K562 (cell line): ENCODE results near the gene CDKN2B. TPM values are rescaled to one million over a fixed set of nuclear protein-coding genes. Genes with fewer than 3 reads are reported as not detected.

ENCODE experiments used
- ATAC-seq: fragments of 200-7000 bp; cut with Tn5 transposase; 3 replicates; pipeline ENCODE4 v1.9.1; 2020; ENCODE audit warnings: moderate library complexity
- BruUV-seq: library from RNA; stranded (reverse); fragments of 400-500 nt; replicated peaks from 2 replicates; lab custom pipeline; 2021; lab: Mats Ljungman, UMichigan
- CTCF ChIA-PET: fragments of 300-600 bp; formaldehyde crosslinking; extraction: SDS; loops from one replicate; lab custom pipeline; 2021; ENCODE audit warnings: low intra/inter-chr PET ratio; lab: Yijun Ruan, JAX
- POLR2A ChIA-PET: fragments of 300-600, 350-650 bp; sonication (Branson Sonifier 250); formaldehyde crosslinking; extraction: SDS; loops from one replicate; lab custom pipeline; 2021; ENCODE audit warnings: antibody characterized with exemption, inconsistent platforms; lab: Yijun Ruan, JAX
- DNase-seq, 4 experiments: peaks; one replicate each; pipeline versions ENCODE4 v3.0.0 to v3.0.0-alpha.2; 2011 to 2018; ENCODE audit warnings: low spot score in 3 of 4, mixed read lengths in 3 of 4; ENCODE audit errors: extremely low read depth in 1 of 4
- FAIRE-seq: peaks from 2 replicates; lab custom pipeline; 2011; peaks lifted over from hg19 to GRCh38; lab: Jason Lieb, UNC
- H2AFZ ChIP-seq: 2 replicates; pipeline ENCODE4 v1.6.0; 2011; ENCODE audit warnings: low read depth, low read length, control low read depth, inconsistent platforms
- H3K27ac ChIP-seq: fragments of 200-600 bp; 3 replicates; pipeline ENCODE4 v1.8.0; 2011; ENCODE audit warnings: low read depth, mild to moderate bottlenecking, control low read depth, inconsistent platforms, low read length, moderate library complexity, mixed read lengths; ENCODE audit errors: extremely low read depth
- H3K27me3 ChIP-seq, 2 experiments: fragments of 300-600 bp in 1 of 2; 2 replicates in 1 of 2; 3 replicates in 1 of 2; pipeline versions ENCODE4 v1.6.0 to v1.8.0; 2011; ENCODE audit warnings: inconsistent platforms in 2 of 2, low read length in 2 of 2, mild to moderate bottlenecking in 1 of 2, mixed read lengths in 1 of 2, moderate library complexity in 1 of 2; ENCODE audit not compliant: control insufficient read depth in 2 of 2, insufficient read depth in 2 of 2
- H3K36me3 ChIP-seq: fragments of 300-600 bp; 3 replicates; pipeline ENCODE4 v1.8.0; 2011; ENCODE audit warnings: mild to moderate bottlenecking, low read length, inconsistent platforms; ENCODE audit not compliant: control insufficient read depth, insufficient read depth
- H3K4me1 ChIP-seq, 2 experiments: fragments of 200-600 bp in 1 of 2; replicated peaks in 1 of 2; 2 replicates in 1 of 2; 3 replicates in 1 of 2; pipeline versions ENCODE4 v1.5.1 to v1.8.0; 2011; ENCODE audit warnings: inconsistent platforms in 2 of 2, low read length in 2 of 2, mild to moderate bottlenecking in 1 of 2, mixed read lengths in 1 of 2, moderate library complexity in 1 of 2; ENCODE audit not compliant: control insufficient read depth in 2 of 2, insufficient read depth in 2 of 2
- H3K4me2 ChIP-seq: 2 replicates; pipeline ENCODE4 v1.6.1; 2011; ENCODE audit warnings: low read length, control low read depth, inconsistent platforms, mixed read lengths; ENCODE audit not compliant: insufficient read depth
- H3K4me3 ChIP-seq: fragments of 200-600 bp; sonication (generic), shearing (Covaris generic); 2 replicates; pipeline ENCODE4 v1.5.1; 2016; ENCODE audit warnings: control low read depth, inconsistent platforms
- H3K79me2 ChIP-seq: fragments of 200-600 bp; 3 replicates; pipeline ENCODE4 v1.8.0; 2011; ENCODE audit warnings: low read length, inconsistent platforms; ENCODE audit not compliant: control insufficient read depth, insufficient read depth
- H3K9ac ChIP-seq, 2 experiments: 2 replicates each; pipeline versions ENCODE4 v1.6.0 to v1.6.1; 2011; ENCODE audit warnings: low read depth in 2 of 2, low read length in 2 of 2, control low read depth in 1 of 2, inconsistent platforms in 1 of 2, mild to moderate bottlenecking in 1 of 2, mixed read lengths in 1 of 2; ENCODE audit not compliant: insufficient read depth in 1 of 2
- H3K9me1 ChIP-seq: one replicate; pipeline ENCODE4 v1.6.0; 2011; ENCODE audit warnings: inconsistent platforms, mild to moderate bottlenecking, low read length, moderate library complexity; ENCODE audit not compliant: control insufficient read depth, insufficient read depth
- H3K9me3 ChIP-seq: replicated peaks from 2 replicates; pipeline ENCODE4 v1.5.1; 2011; ENCODE audit warnings: low read depth, low read length, inconsistent platforms; ENCODE audit not compliant: control insufficient read depth, insufficient read depth
- H4K20me1 ChIP-seq: replicated peaks from 2 replicates; pipeline ENCODE4 v1.6.1; 2011; ENCODE audit warnings: low read length, inconsistent platforms, mixed read lengths; ENCODE audit not compliant: control insufficient read depth, insufficient read depth
- ARID2 ChIP-seq: fragments of 450-650 bp; IDR thresholded peaks from 2 replicates; pipeline ENCODE4 v1.6.1; 2017; ENCODE audit warnings: antibody characterized with exemption, mild to moderate bottlenecking
- CBX3 ChIP-seq, 2 experiments: IDR thresholded peaks; 1 replicate in 1 of 2; 2 replicates in 1 of 2; pipeline ENCODE4 v1.6.1; 2012; ENCODE audit warnings: inconsistent platforms in 2 of 2, low read length in 2 of 2, borderline replicate concordance in 1 of 2, control low read depth in 1 of 2
- DMBX1 ChIP-seq: fragments of 250-450 bp; sonication (Bioruptor Pico); IDR thresholded peaks from 2 replicates; pipeline ENCODE4 v1.8.0; 2022; ENCODE audit warnings: inconsistent platforms, mild to moderate bottlenecking, moderate library complexity, borderline replicate concordance
- HCFC1 ChIP-seq: IDR thresholded peaks from 2 replicates; pipeline ENCODE4 v1.6.1; 2012; ENCODE audit warnings: low read depth, low read length, improper control_type of control experiment
- NFRKB ChIP-seq: fragments of 450-650 bp; IDR thresholded peaks from 2 replicates; pipeline ENCODE4 v1.6.1; 2016; ENCODE audit warnings: low read depth
- POLR3A ChIP-seq: IDR thresholded peaks from 2 replicates; pipeline ENCODE4 v1.6.1; 2011; ENCODE audit warnings: borderline replicate concordance, mild to moderate bottlenecking, moderate library complexity; ENCODE audit not compliant: insufficient read length, insufficient read depth; ENCODE audit errors: extremely low read depth
- TAF15 ChIP-seq: fragments of 200-400 bp; formaldehyde crosslinking; IDR thresholded peaks from 2 replicates; pipeline ENCODE4 v1.6.1; 2017; ENCODE audit warnings: mild to moderate bottlenecking, low read depth, low read length, moderate library complexity
- TCFL5 ChIP-seq: fragments of 250-450 bp; sonication (Bioruptor Pico); conservative IDR thresholded peaks from 2 replicates; pipeline ENCODE4 v1.6.1; 2021; ENCODE audit warnings: mild to moderate bottlenecking, moderate library complexity, matching md5 sums
- ZNF184 ChIP-seq: sonication (generic); formaldehyde crosslinking; IDR thresholded peaks from 2 replicates; pipeline ENCODE4 v1.5.0; 2020; ENCODE audit warnings: missing genetic modification reagents
- WGBS: fragments of 100-300 bp; shearing (Covaris generic); methylation state at CpG from one replicate; pipeline ENCODE4 v1.1.6; 2016; ENCODE audit warnings: low coverage, mixed read lengths; ENCODE audit not compliant: insufficient coverage; ENCODE audit errors: missing lambda C conversion rate; 5-methylcytosine and 5-hydroxymethylcytosine counted together
- in situ Hi-C: fragments of 300-500 bp; cut with MboI; formaldehyde crosslinking; loops from 4 replicates; pipeline ENCODE4 v1.15.0; 2018; ENCODE audit warnings: inconsistent platforms, mixed read lengths
- intact Hi-C: fragments of 100-400 bp; cut with micrococcal nuclease; formaldehyde crosslinking; loops from 2 replicates; pipeline ENCODE4 v1.14.2; 2022
- polyA plus RNA-seq, 8 experiments: library from polyadenylated mRNA; depleted of rRNA in 4 of 8; stranded (reverse) in 5 of 8; unstranded in 3 of 8; fragments of >200 nt; fragmentation: Nextera tagmentation in 2 of 8; fragmentation: Illumina TruSeq in 1 of 8; extraction: Ambion mirVana in 2 of 8; extraction: Trizol in 1 of 8; gene quantifications; 2 replicates each; pipeline versions ENCODE4 v1.2.1 to v1.2.3, GENCODE V29; 2011 to 2014; ENCODE audit warnings: inconsistent platforms in 1 of 8, missing spikeins in 1 of 8
- total RNA-seq, 7 experiments: library from RNA; depleted of rRNA in 6 of 7; stranded (reverse); fragments of >200 nt in 6 of 7; fragmentation: Illumina TruSeq in 2 of 7; extraction: Trizol in 2 of 7; gene quantifications; 2 replicates each; pipeline versions ENCODE4 v1.2.1 to v1.2.3, GENCODE V29; 2011 to 2021; ENCODE audit warnings: low replicate concordance in 1 of 7

The CDKN2B gene
- total and polyA plus RNA-seq, 9 of the 15 experiments (the other 6 are each of a cell fraction or from before 2014, with no cell fraction given) = not detected

DNA sequence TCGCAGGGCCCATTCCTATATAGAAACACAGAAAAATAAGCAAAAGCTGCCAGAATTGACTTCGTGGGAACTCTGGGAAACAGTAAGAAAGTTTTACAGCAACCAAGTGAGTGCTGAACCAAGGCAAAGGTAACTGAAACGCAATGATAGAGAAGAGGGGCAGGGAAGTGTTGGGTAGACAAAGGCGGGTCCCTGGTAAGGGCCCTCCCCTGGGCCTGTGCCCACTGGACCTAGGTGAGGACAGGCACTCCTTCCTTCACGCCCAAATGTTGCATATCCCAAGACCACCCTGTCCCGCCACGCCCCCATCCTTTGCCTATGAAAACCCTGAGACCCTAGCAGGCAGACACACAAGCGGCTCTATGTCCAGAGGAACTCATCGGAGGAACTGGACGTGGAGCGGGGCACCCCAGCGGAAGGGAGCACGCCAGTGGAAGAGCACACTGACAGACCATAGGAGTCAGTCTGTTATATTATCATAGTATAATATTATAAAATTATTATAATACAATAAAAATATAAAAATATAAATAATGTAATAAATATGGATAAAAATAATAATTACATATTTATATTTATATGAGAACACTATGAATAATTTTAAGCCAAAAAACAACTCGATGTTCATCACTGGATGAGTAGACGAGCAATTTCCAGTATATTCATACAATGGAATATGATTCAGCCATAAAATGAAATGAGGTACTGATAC, 42.8 kb downstream of the CDKN2B start:
- no peak for ATAC-seq
- WGBS = no CpG with 5 or more reads among the region's 15 CpGs
- no peak for TF ChIP-seq DMBX1
- no peak for TF ChIP-seq POLR3A
- no peak for TF ChIP-seq TCFL5 (CRISPR knock-in tag)
- TF ChIP-seq HCFC1 = no peak
- TF ChIP-seq ZNF184 (CRISPR knock-in tag) = no peak
- TF ChIP-seq ARID2 = no peak
- no peak for TF ChIP-seq TAF15
- no peak for TF ChIP-seq NFRKB
- no peak for TF ChIP-seq CBX3 (IDR thresholded peaks at IDR 0.05; ENCODE audit: borderline replicate concordance in 1 of 2, low read length in 2 of 2)
- ChIA-PET CTCF (no interaction called here), POLR2A (no interaction called here)
- no peaks in the 10 kb centered on the region for H3K4me1 ChIP-seq
- no peaks in the 10 kb centered on the region for H3K36me3 ChIP-seq
- no peak overlapping the region for H2AFZ ChIP-seq
- no peak overlapping the region for H3K27ac ChIP-seq
- no peaks in the 10 kb centered on the region for H3K79me2 ChIP-seq
- no TSS peak for BruUV-seq
- in situ Hi-C loops (no loop called here), intact Hi-C loops (no loop called here)
- H3K27me3 ChIP-seq = no peaks in the 10 kb centered on the region
- no peaks in the 10 kb centered on the region for H3K9me3 ChIP-seq
- H4K20me1 ChIP-seq = no peaks in the 10 kb centered on the region
- H3K9ac ChIP-seq = no peak overlapping the region
- FAIRE-seq = no peak
- no peaks in the 10 kb centered on the region for H3K9me1 ChIP-seq
- DNase-seq = no peak
- H3K4me2 ChIP-seq = no peak overlapping the region
- no peak overlapping the region for H3K4me3 ChIP-seq
